Measurements from ENCODE around the gene LIG3. TPM values are rescaled to one million over a fixed set of nuclear protein-coding genes. Genes with fewer than 3 reads are reported as not detected.

Gene LIG3
- total RNA-seq, 2 experiments from 2014 or later: 44.1 to 50.4 TPM

DNA sequence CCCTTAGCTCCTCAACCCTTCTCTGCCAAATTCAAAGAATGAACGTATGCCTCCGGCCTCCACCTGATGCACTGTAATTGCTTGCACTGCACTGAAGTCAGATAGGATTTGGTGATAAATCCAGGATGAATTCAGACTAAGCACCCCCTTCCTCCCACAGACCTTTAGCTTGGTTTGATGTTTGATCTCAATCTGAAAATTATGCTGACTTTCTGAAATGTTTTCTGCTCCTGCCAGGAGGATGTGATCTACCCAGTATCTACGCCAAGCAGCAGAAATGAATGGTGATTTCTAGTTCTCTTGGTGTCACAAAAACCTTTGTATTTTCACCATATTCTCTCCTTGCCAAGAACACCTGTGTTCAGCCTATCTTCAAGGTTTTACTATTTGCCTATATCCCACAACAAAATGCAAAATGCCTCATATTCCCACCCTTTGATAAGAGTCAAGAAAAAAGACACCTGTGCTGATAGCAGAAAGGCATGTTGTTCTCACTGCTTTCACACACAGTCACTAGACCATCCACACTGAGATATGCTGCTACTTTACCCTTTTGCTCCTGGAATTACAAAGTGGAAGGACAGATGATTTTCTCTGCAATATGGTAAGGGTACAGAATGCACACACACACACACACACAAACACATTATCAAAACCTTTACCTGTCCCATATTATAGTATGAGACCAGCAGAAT lies 68.5 kb downstream of the LIG3 start:
- no peaks in the 10 kb centered on the region for H3K27me3 Mint-ChIP-seq
- H3K27ac Mint-ChIP-seq: peak overlapping the region; percentile 80
- ChIA-PET POLR2A (interaction anchor here (1.5 kb wide), 1 partner anchor 26 kb away, joined by 6 read pairs; no protein-coding TSS in a partner anchor), CTCF (interaction anchor here (1.0 to 2.4 kb wide), 3 partner anchors 15 to 34 kb away, joined by 3 to 5 read pairs (median 4); partner anchors contain the start of gene RFFL)
- no peak for ATAC-seq
- TF ChIP-seq, protein P1, sequence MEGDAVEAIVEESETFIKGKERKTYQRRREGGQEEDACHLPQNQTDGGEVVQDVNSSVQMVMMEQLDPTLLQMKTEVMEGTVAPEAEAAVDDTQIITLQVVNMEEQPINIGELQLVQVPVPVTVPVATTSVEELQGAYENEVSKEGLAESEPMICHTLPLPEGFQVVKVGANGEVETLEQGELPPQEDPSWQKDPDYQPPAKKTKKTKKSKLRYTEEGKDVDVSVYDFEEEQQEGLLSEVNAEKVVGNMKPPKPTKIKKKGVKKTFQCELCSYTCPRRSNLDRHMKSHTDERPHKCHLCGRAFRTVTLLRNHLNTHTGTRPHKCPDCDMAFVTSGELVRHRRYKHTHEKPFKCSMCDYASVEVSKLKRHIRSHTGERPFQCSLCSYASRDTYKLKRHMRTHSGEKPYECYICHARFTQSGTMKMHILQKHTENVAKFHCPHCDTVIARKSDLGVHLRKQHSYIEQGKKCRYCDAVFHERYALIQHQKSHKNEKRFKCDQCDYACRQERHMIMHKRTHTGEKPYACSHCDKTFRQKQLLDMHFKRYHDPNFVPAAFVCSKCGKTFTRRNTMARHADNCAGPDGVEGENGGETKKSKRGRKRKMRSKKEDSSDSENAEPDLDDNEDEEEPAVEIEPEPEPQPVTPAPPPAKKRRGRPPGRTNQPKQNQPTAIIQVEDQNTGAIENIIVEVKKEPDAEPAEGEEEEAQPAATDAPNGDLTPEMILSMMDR (IDR thresholded peaks at IDR 0.05): no peak
- H3K36me3 Mint-ChIP-seq (ENCODE audit: low read depth): peaks cover 5% of the 10 kb centered on the region
- intact Hi-C loops (cut with micrococcal nuclease): no loop called here
- DNase-seq: no peak
- no peaks in the 10 kb centered on the region for H3K9me3 Mint-ChIP-seq
- H3K4me1 Mint-ChIP-seq (ENCODE audit: low read depth): peaks cover 73% of the 10 kb centered on the region
- H3K4me3 Mint-ChIP-seq: peak overlapping the region; percentile 1

DNA sequence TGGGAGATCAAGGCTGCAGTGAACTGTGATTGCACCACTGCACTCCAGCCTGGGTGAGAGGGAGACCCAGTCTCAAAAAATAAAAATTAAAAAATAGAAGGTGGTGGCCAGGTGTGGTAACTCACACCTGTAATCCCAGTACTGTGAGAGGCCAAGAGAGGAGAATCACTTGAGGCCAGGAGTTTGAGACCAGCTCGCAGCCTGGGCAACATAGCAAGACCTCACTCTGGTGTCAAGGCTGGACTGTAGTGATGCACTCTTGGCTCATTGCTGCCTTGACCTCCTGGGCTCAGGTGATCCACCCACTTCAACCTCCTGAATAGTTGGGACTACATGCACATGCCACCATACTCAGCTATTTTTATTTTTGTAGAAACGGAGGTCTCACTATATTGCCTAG lies 69.9 kb downstream of the LIG3 start:
- POLR2A ChIA-PET: interaction anchor here (0.9 to 2.0 kb wide), 4 partner anchors 9 to 27 kb away, joined by 3 to 6 read pairs (median 5); partner anchors contain the start of gene RFFL
- no peak overlapping the region for H3K4me3 Mint-ChIP-seq
- H3K9me3 Mint-ChIP-seq: no peaks in the 10 kb centered on the region
- H3K27ac Mint-ChIP-seq: peak overlapping the region; percentile 60
- TF ChIP-seq, protein P1 (IDR thresholded peaks at IDR 0.05): no peak
- no peaks in the 10 kb centered on the region for H3K27me3 Mint-ChIP-seq
- intact Hi-C loops (cut with micrococcal nuclease): loop anchor here (5.0 kb wide), 1 partner anchor 37 kb away; no protein-coding TSS in a partner anchor
- H3K4me1 Mint-ChIP-seq (ENCODE audit: low read depth): peaks cover 71% of the 10 kb centered on the region
- ATAC-seq (no peak), DNase-seq (no peak)
- peaks cover 5% of the 10 kb centered on the region for H3K36me3 Mint-ChIP-seq (ENCODE audit: low read depth)
- CTCF ChIA-PET: interaction anchor here (0.9 to 1.5 kb wide), 3 partner anchors 13 to 31 kb away, joined by 3 to 5 read pairs (median 3); partner anchors contain the start of gene RFFL

DNA sequence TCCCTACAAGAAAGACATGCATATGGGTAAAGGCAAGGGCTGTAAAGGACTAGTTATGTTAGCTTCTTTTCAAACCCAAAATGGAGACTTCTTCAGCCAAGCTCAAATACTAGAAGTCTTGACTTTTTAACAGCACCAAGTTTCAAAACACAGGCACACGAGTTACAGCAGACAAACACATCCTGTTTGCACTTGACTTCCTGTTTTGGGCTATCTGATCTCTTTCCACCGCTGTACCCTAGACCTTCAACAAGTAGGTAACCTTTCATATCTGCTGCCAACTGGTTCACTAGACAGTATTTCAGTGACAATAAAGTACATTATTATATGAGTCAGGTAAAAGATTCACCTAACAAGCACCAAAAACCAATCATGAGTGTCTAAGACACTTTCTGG lies 70.9 kb downstream of the LIG3 start:
- POLR2A ChIA-PET: interaction anchor here (0.9 to 2.0 kb wide), 3 partner anchors 9 to 28 kb away, joined by 3 to 5 read pairs (median 5); partner anchors contain the start of gene RFFL

DNA sequence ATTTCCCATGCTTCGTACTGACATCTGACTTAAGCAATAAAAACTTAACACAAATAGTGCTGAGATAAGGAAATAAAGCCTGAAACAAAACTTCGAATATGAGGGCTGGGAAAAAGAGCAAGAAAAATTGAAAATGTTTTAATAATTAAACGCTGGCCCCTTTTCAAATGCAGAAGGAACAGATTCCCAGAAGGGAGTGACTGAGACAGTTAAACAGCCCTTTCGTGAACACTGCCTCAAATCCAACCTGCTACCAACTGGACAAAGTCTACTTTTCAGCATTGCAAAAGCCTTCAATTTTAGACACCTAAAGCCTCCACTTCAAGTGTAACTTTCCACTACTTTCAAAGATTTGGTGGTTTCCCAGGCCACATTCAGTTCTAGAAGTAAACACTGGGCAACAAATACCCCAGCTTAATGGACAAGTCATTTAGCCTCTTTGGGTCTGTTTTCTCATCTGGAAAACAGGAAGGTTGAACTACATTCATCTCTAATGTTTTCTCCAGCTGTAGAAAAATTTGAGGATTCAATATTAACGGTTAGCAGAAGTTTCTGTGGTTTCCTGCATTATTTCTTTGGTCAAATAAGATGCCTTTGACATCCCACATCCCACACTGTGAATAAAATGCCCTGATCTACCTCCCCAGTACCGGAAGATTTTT lies 71.4 kb downstream of the LIG3 start:
- Mint-ChIP-seq H3K27ac (peak overlapping the region; percentile 88), H3K4me3 (peak overlapping the region; percentile 54), H3K9me3 (no peaks in the 10 kb centered on the region), H3K36me3 (ENCODE audit: low read depth) (peaks cover 8% of the 10 kb centered on the region), H3K27me3 (no peaks in the 10 kb centered on the region), H3K4me1 (ENCODE audit: low read depth) (peaks cover 66% of the 10 kb centered on the region)
- TF ChIP-seq, protein P1 (IDR thresholded peaks at IDR 0.05): no peak
- peak; percentile 22 for DNase-seq
- ChIA-PET POLR2A (no interaction called here), CTCF (interaction anchor here (1.0 kb wide), 2 partner anchors 9 to 38 kb away, joined by 3 to 4 read pairs; no protein-coding TSS in a partner anchor)
- intact Hi-C loops (cut with micrococcal nuclease): loop anchor here (1.0 to 5.0 kb wide), 2 partner anchors 12 to 36 kb away; partner anchors contain the start of gene RFFL
- peak; percentile 19 for ATAC-seq

More for the DNA sequence above, 70.9 kb downstream of the LIG3 start:
- intact Hi-C loops (cut with micrococcal nuclease): loop anchor here (1.0 to 5.0 kb wide), 2 partner anchors 12 to 36 kb away; partner anchors contain the start of gene RFFL
- Mint-ChIP-seq H3K4me3 (peak overlapping the region; percentile 54), H3K4me1 (ENCODE audit: low read depth) (peaks cover 69% of the 10 kb centered on the region), H3K36me3 (ENCODE audit: low read depth) (peaks cover 8% of the 10 kb centered on the region), H3K27me3 (no peaks in the 10 kb centered on the region), H3K27ac (peak overlapping the region; percentile 88), H3K9me3 (no peaks in the 10 kb centered on the region)
- TF ChIP-seq, protein P1 (IDR thresholded peaks at IDR 0.05): no peak
- CTCF ChIA-PET: interaction anchor here (0.6 to 1.5 kb wide), 4 partner anchors 9 to 39 kb away, joined by 3 to 5 read pairs (median 4); partner anchors contain the start of gene RFFL
- DNase-seq (peak; percentile 45), ATAC-seq (peak; percentile 46)

All from activated CD8-positive, alpha-beta T cell treated with anti-CD3 and anti-CD28 coated beads for 36 hours (primary cell).